C4-2B (cell line): Measurements from ENCODE around the gene RGL4.

Experiments used
- H3K27ac ChIP-seq: fragments of 450-650 bp; 2 replicates; pipeline ENCODE4 v1.5.1; 2017
- CTCF ChIP-seq: fragments of 450-650 bp; conservative IDR thresholded peaks from 2 replicates; pipeline ENCODE4 v1.5.1; 2017; ENCODE audit warnings: mild to moderate bottlenecking
- ZFX ChIP-seq: fragments of 450-650 bp; IDR thresholded peaks from 2 replicates; pipeline ENCODE4 v1.6.1; 2017

The RGL4 gene

GRCh38 chr22:23684561-23685031, 6.2 kb upstream of the RGL4 start:
- no peak overlapping the region for H3K27ac ChIP-seq
- TF ChIP-seq ZFX: no peak
- TF ChIP-seq CTCF: no peak

GRCh38 chr22:23685205-23685784, 5.5 kb upstream of the RGL4 start:
- TF ChIP-seq ZFX (no peak), CTCF (no peak)
- H3K27ac ChIP-seq: no peak overlapping the region

GRCh38 chr22:23686416-23687024, 4.3 kb upstream of the RGL4 start:
- no peak overlapping the region for H3K27ac ChIP-seq
- TF ChIP-seq CTCF (no peak), ZFX (no peak)

- TF ChIP-seq CTCF (no peak), ZFX (no peak)
Observed at GRCh38 chr22:23688121-23688520, 2.7 kb upstream of the RGL4 start.

GRCh38 chr22:23688571-23688970, 2.2 kb upstream of the RGL4 start:
- no peak overlapping the region for H3K27ac ChIP-seq
- TF ChIP-seq ZFX (no peak), CTCF (no peak)

More at GRCh38 chr22:23688121-23688520, 2.7 kb upstream of the RGL4 start:
- no peak overlapping the region for H3K27ac ChIP-seq

GRCh38 chr22:23689414-23689813, 1.4 kb upstream of the RGL4 start:
- H3K27ac ChIP-seq: no peak overlapping the region
- TF ChIP-seq CTCF (no peak), ZFX (no peak)

GRCh38 chr22:23691748-23692423, 1.1 kb downstream of the RGL4 start:
- no peak overlapping the region for H3K27ac ChIP-seq
- no peak for TF ChIP-seq ZFX
